GM21423 (cell line): ENCODE data around the gene FHIP1A.

Experiments
- ATAC-seq: cut with Tn5 transposase; IDR thresholded peaks from one replicate; pipeline ENCODE4 v1.9.1; 2021; ENCODE audit warnings: mild to moderate bottlenecking, moderate library complexity; ENCODE audit not compliant: unreplicated experiment

Gene FHIP1A

GRCh38 chr4:151454513-151454912 lies 45.5 kb downstream of the FHIP1A start:
- ATAC-seq = no peak

- ATAC-seq = no peak
These were observed 46.2 kb downstream of the FHIP1A start for GRCh38 chr4:151455212-151455611.

GRCh38 chr4:151458148-151458547 lies 49.2 kb downstream of the FHIP1A start:
- ATAC-seq = no peak
